SK-N-MC (cell line): ENCODE results near the gene DOC2B.

Experiments
- EZH2 ChIP-seq: fragments of 200-600 bp; sonication (generic); IDR thresholded peaks from one replicate; pipeline ENCODE4 v1.6.1; 2017; ENCODE audit warnings: antibody characterized with exemption
- POLR2AphosphoS5 ChIP-seq: IDR thresholded peaks from 2 replicates; pipeline ENCODE4 v1.6.1; 2012; ENCODE audit warnings: mild to moderate bottlenecking, low read depth, low read length, borderline replicate concordance

GRCh38 chr17:219696-220095, 38.2 kb upstream of the DOC2B start:
- no peak for TF ChIP-seq POLR2AphosphoS5
- no peak for TF ChIP-seq EZH2
